K562 (cell line): ENCODE data around the gene EIF3K. TPM values are rescaled to one million over a fixed set of nuclear protein-coding genes. Genes with fewer than 3 reads are reported as not detected.

Source experiments
- ATAC-seq: fragments of 200-7000 bp; cut with Tn5 transposase; 3 replicates; pipeline ENCODE4 v1.9.1; 2020; ENCODE audit warnings: moderate library complexity
- BruUV-seq: library from RNA; stranded (reverse); fragments of 400-500 nt; replicated peaks from 2 replicates; lab custom pipeline; 2021; lab: Mats Ljungman, UMichigan
- CTCF ChIA-PET: fragments of 300-600 bp; formaldehyde crosslinking; extraction: SDS; loops from one replicate; lab custom pipeline; 2021; ENCODE audit warnings: low intra/inter-chr PET ratio; lab: Yijun Ruan, JAX
- POLR2A ChIA-PET: fragments of 300-600, 350-650 bp; sonication (Branson Sonifier 250); formaldehyde crosslinking; extraction: SDS; loops from one replicate; lab custom pipeline; 2021; ENCODE audit warnings: antibody characterized with exemption, inconsistent platforms; lab: Yijun Ruan, JAX
- DNase-seq, 4 experiments: peaks; one replicate each; pipeline versions ENCODE4 v3.0.0 to v3.0.0-alpha.2; 2011 to 2018; ENCODE audit warnings: low spot score in 3 of 4, mixed read lengths in 3 of 4; ENCODE audit errors: extremely low read depth in 1 of 4
- FAIRE-seq: peaks from 2 replicates; lab custom pipeline; 2011; peaks lifted over from hg19 to GRCh38; lab: Jason Lieb, UNC
- H2AFZ ChIP-seq: 2 replicates; pipeline ENCODE4 v1.6.0; 2011; ENCODE audit warnings: low read depth, low read length, control low read depth, inconsistent platforms
- H3K27ac ChIP-seq: fragments of 200-600 bp; 3 replicates; pipeline ENCODE4 v1.8.0; 2011; ENCODE audit warnings: low read depth, mild to moderate bottlenecking, control low read depth, inconsistent platforms, low read length, moderate library complexity, mixed read lengths; ENCODE audit errors: extremely low read depth
- H3K27me3 ChIP-seq, 2 experiments: fragments of 300-600 bp in 1 of 2; 2 replicates in 1 of 2; 3 replicates in 1 of 2; pipeline versions ENCODE4 v1.6.0 to v1.8.0; 2011; ENCODE audit warnings: inconsistent platforms in 2 of 2, low read length in 2 of 2, mild to moderate bottlenecking in 1 of 2, mixed read lengths in 1 of 2, moderate library complexity in 1 of 2; ENCODE audit not compliant: control insufficient read depth in 2 of 2, insufficient read depth in 2 of 2
- H3K36me3 ChIP-seq: fragments of 300-600 bp; 3 replicates; pipeline ENCODE4 v1.8.0; 2011; ENCODE audit warnings: mild to moderate bottlenecking, low read length, inconsistent platforms; ENCODE audit not compliant: control insufficient read depth, insufficient read depth
- H3K4me1 ChIP-seq, 2 experiments: fragments of 200-600 bp in 1 of 2; replicated peaks in 1 of 2; 2 replicates in 1 of 2; 3 replicates in 1 of 2; pipeline versions ENCODE4 v1.5.1 to v1.8.0; 2011; ENCODE audit warnings: inconsistent platforms in 2 of 2, low read length in 2 of 2, mild to moderate bottlenecking in 1 of 2, mixed read lengths in 1 of 2, moderate library complexity in 1 of 2; ENCODE audit not compliant: control insufficient read depth in 2 of 2, insufficient read depth in 2 of 2
- H3K4me2 ChIP-seq: 2 replicates; pipeline ENCODE4 v1.6.1; 2011; ENCODE audit warnings: low read length, control low read depth, inconsistent platforms, mixed read lengths; ENCODE audit not compliant: insufficient read depth
- H3K4me3 ChIP-seq: fragments of 200-600 bp; sonication (generic), shearing (Covaris generic); 2 replicates; pipeline ENCODE4 v1.5.1; 2016; ENCODE audit warnings: control low read depth, inconsistent platforms
- H3K79me2 ChIP-seq: fragments of 200-600 bp; 3 replicates; pipeline ENCODE4 v1.8.0; 2011; ENCODE audit warnings: low read length, inconsistent platforms; ENCODE audit not compliant: control insufficient read depth, insufficient read depth
- H3K9ac ChIP-seq, 2 experiments: 2 replicates each; pipeline versions ENCODE4 v1.6.0 to v1.6.1; 2011; ENCODE audit warnings: low read depth in 2 of 2, low read length in 2 of 2, control low read depth in 1 of 2, inconsistent platforms in 1 of 2, mild to moderate bottlenecking in 1 of 2, mixed read lengths in 1 of 2; ENCODE audit not compliant: insufficient read depth in 1 of 2
- H3K9me1 ChIP-seq: one replicate; pipeline ENCODE4 v1.6.0; 2011; ENCODE audit warnings: inconsistent platforms, mild to moderate bottlenecking, low read length, moderate library complexity; ENCODE audit not compliant: control insufficient read depth, insufficient read depth
- H3K9me3 ChIP-seq: replicated peaks from 2 replicates; pipeline ENCODE4 v1.5.1; 2011; ENCODE audit warnings: low read depth, low read length, inconsistent platforms; ENCODE audit not compliant: control insufficient read depth, insufficient read depth
- H4K20me1 ChIP-seq: replicated peaks from 2 replicates; pipeline ENCODE4 v1.6.1; 2011; ENCODE audit warnings: low read length, inconsistent platforms, mixed read lengths; ENCODE audit not compliant: control insufficient read depth, insufficient read depth
- BCOR ChIP-seq: fragments of 450-650 bp; IDR thresholded peaks from 2 replicates; pipeline ENCODE4 v1.6.1; 2016
- HCFC1 ChIP-seq: IDR thresholded peaks from 2 replicates; pipeline ENCODE4 v1.6.1; 2012; ENCODE audit warnings: low read depth, low read length, improper control_type of control experiment
- KLF10 ChIP-seq: fragments of 250-450 bp; sonication (Bioruptor Pico); IDR thresholded peaks from 2 replicates; pipeline ENCODE4 v1.6.1; 2021; ENCODE audit warnings: matching md5 sums
- LCOR ChIP-seq: sonication (generic); formaldehyde crosslinking; IDR thresholded peaks from 2 replicates; pipeline ENCODE4 v1.8.0; 2022; ENCODE audit warnings: mild to moderate bottlenecking, missing genetic modification reagents
- MECOM ChIP-seq: fragments of 250-450 bp; sonication (Bioruptor Pico); IDR thresholded peaks from 2 replicates; pipeline ENCODE4 v1.8.0; 2022; ENCODE audit warnings: inconsistent platforms
- NR2C2 ChIP-seq, 2 experiments: fragments of 200-800 bp in 1 of 2; sonication (Bioruptor generic) in 1 of 2; sonication (generic) in 1 of 2; formaldehyde crosslinking in 1 of 2; IDR thresholded peaks; 2 replicates each; pipeline versions ENCODE4 v1.6.1 to v1.8.0; 2016 to 2022; ENCODE audit warnings: mild to moderate bottlenecking in 1 of 2, missing compliant biosample characterization in 1 of 2, missing genetic modification characterization in 1 of 2, missing genetic modification reagents in 1 of 2
- YY1 ChIP-seq, 3 experiments: IDR thresholded peaks; 2 replicates each; pipeline ENCODE4 v1.6.1; 2011; ENCODE audit warnings: low read length in 2 of 3, mild to moderate bottlenecking in 2 of 3, moderate library complexity in 2 of 3, borderline replicate concordance in 1 of 3, control low read depth in 1 of 3, low read depth in 1 of 3; ENCODE audit not compliant: insufficient read depth in 3 of 3, insufficient replicate concordance in 2 of 3, control insufficient read depth in 1 of 3, insufficient read length in 1 of 3; ENCODE audit errors: extremely low read depth in 1 of 3
- ZFX ChIP-seq: sonication (generic); formaldehyde crosslinking; IDR thresholded peaks from 2 replicates; pipeline ENCODE4 v1.8.0; 2022; ENCODE audit warnings: mild to moderate bottlenecking, missing genetic modification reagents, moderate library complexity
- ZNF324 ChIP-seq: fragments of 250-450 bp; sonication (Bioruptor Pico); IDR thresholded peaks from 2 replicates; pipeline ENCODE4 v1.4.0; 2020; ENCODE audit warnings: mild to moderate bottlenecking
- ZNF561 ChIP-seq: fragments of 450-650 bp; formaldehyde crosslinking; conservative IDR thresholded peaks from 2 replicates; pipeline ENCODE4 v1.4.0; 2020; ENCODE audit warnings: mild to moderate bottlenecking, moderate library complexity
- WGBS: fragments of 100-300 bp; shearing (Covaris generic); methylation state at CpG from one replicate; pipeline ENCODE4 v1.1.6; 2016; ENCODE audit warnings: low coverage, mixed read lengths; ENCODE audit not compliant: insufficient coverage; ENCODE audit errors: missing lambda C conversion rate; 5-methylcytosine and 5-hydroxymethylcytosine counted together
- in situ Hi-C: fragments of 300-500 bp; cut with MboI; formaldehyde crosslinking; loops from 4 replicates; pipeline ENCODE4 v1.15.0; 2018; ENCODE audit warnings: inconsistent platforms, mixed read lengths
- intact Hi-C: fragments of 100-400 bp; cut with micrococcal nuclease; formaldehyde crosslinking; loops from 2 replicates; pipeline ENCODE4 v1.14.2; 2022
- polyA plus RNA-seq, 8 experiments: library from polyadenylated mRNA; depleted of rRNA in 4 of 8; stranded (reverse) in 5 of 8; unstranded in 3 of 8; fragments of >200 nt; fragmentation: Nextera tagmentation in 2 of 8; fragmentation: Illumina TruSeq in 1 of 8; extraction: Ambion mirVana in 2 of 8; extraction: Trizol in 1 of 8; gene quantifications; 2 replicates each; pipeline versions ENCODE4 v1.2.1 to v1.2.3, GENCODE V29; 2011 to 2014; ENCODE audit warnings: inconsistent platforms in 1 of 8, missing spikeins in 1 of 8
- total RNA-seq, 7 experiments: library from RNA; depleted of rRNA in 6 of 7; stranded (reverse); fragments of >200 nt in 6 of 7; fragmentation: Illumina TruSeq in 2 of 7; extraction: Trizol in 2 of 7; gene quantifications; 2 replicates each; pipeline versions ENCODE4 v1.2.1 to v1.2.3, GENCODE V29; 2011 to 2021; ENCODE audit warnings: low replicate concordance in 1 of 7
- TF ChIP-seq, protein P1 (sequence below): fragments of 150-350 bp; IDR thresholded peaks from 2 replicates; pipeline ENCODE4 v1.6.1; 2014; ENCODE audit warnings: low read depth, mild to moderate bottlenecking, low read length, borderline replicate concordance
- TF ChIP-seq, protein P2 (sequence below): sonication (generic); formaldehyde crosslinking; IDR thresholded peaks from 2 replicates; pipeline ENCODE4 v1.8.0; 2022; ENCODE audit warnings: missing genetic modification reagents, mild to moderate bottlenecking, moderate library complexity, borderline replicate concordance
- TF ChIP-seq, protein P3 (sequence below), 2 experiments: IDR thresholded peaks in 1 of 2; conservative IDR thresholded peaks in 1 of 2; 2 replicates each; pipeline ENCODE4 v1.6.1; 2016; ENCODE audit warnings: low read depth in 2 of 2, mild to moderate bottlenecking in 1 of 2, missing compliant biosample characterization in 1 of 2, missing genetic modification characterization in 1 of 2, moderate library complexity in 1 of 2

Gene EIF3K
- total and polyA plus RNA-seq, 9 of the 15 experiments (the other 6 are each of a cell fraction or from before 2014, with no cell fraction given): 387 to 1,827 (median 733) TPM

DNA sequence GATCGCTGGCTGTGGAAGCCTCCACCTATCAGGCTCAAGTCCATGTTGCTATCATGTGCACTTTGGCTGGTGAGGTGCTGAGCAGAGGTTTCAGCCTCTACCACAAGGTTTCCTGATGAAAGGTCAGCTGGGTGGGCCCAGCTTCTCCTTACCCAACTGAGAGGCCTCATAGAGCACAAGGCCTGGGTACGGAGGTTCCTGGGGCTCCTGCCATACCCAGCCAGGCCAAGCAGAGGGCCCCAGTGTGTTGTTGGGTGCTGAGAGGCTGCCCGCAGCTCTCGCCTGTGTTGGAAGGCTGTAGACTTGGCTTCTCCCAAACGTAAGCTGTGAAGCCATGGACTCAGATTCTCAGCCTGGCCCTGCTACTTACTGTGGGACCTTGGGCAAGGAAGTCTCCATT is 56.6 kb downstream of the EIF3K start:
- H3K79me2 ChIP-seq: peaks cover 90% of the 10 kb centered on the region
- in situ Hi-C loops (no loop called here), intact Hi-C loops (loop anchor here (5.0 kb wide), 2 partner anchors 38 to 52 kb away; no protein-coding TSS in a partner anchor)
- H4K20me1 ChIP-seq: no peaks in the 10 kb centered on the region; the same call in 1 of the 2 replicates
- H3K9me1 ChIP-seq: peaks cover 3% of the 10 kb centered on the region
- H3K4me2 ChIP-seq: peak overlapping the region; percentile 77
- no peak overlapping the region for H2AFZ ChIP-seq
- no peak overlapping the region; the same call in 1 of the 2 replicates for H3K4me3 ChIP-seq
- H3K27me3 ChIP-seq: no peaks in the 10 kb centered on the region
- ChIA-PET POLR2A (interaction anchor here (0.6 to 3.1 kb wide), 4 partner anchors 11 to 27 kb away, joined by 3 to 31 read pairs (median 3); no protein-coding TSS in a partner anchor), CTCF (no interaction called here)
- peaks cover 56 to 80% of the 10 kb centered on the region in 2 experiments for H3K4me1 ChIP-seq
- FAIRE-seq (peak; percentile 51), ATAC-seq (peak; percentile 60), DNase-seq (peak; percentile 47 to 75 (median 50))
- 4% methylated on average over 5 of the region's 5 CpGs for WGBS
- H3K27ac ChIP-seq: peak overlapping the region; percentile 89
- H3K36me3 ChIP-seq: peaks cover 53% of the 10 kb centered on the region
- peak overlapping the region; percentile 70 to 85 for H3K9ac ChIP-seq
- BruUV-seq: no TSS peak
- no peaks in the 10 kb centered on the region for H3K9me3 ChIP-seq
- TF ChIP-seq HCFC1 (0 out of 2 replicates have a peak, but pooled peaks have one; percentile 19), BCOR (no peak), ZNF324 (CRISPR knock-in tag) (0 out of 2 replicates have a peak, but pooled peaks have one; percentile 28), YY1 (IDR thresholded peaks at IDR 0.05; ENCODE audit: borderline replicate concordance in 1 of 3, control insufficient read depth in 1 of 3, extremely low read depth in 1 of 3, insufficient read depth in 3 of 3, insufficient read length in 1 of 3, insufficient replicate concordance in 2 of 3, low read depth in 1 of 3, low read length in 2 of 3) (peak in 1 of 3 experiments; percentile 42), ZNF561 (no peak), ZFX (CRISPR knock-in tag) (peak; percentile 49), NR2C2 (CRISPR knock-in tag; IDR thresholded peaks at IDR 0.05) (no peak), NR2C2 (tag; IDR thresholded peaks at IDR 0.05) (peak; percentile 32), KLF10 (CRISPR knock-in tag) (0 out of 2 replicates have a peak, but pooled peaks have one; percentile 9), MECOM (CRISPR knock-in tag) (peak; percentile 53; the same call in 1 of the 2 replicates), LCOR (CRISPR knock-in tag) (no peak; the same call in 1 of the 2 replicates)
- TF ChIP-seq, protein P1, sequence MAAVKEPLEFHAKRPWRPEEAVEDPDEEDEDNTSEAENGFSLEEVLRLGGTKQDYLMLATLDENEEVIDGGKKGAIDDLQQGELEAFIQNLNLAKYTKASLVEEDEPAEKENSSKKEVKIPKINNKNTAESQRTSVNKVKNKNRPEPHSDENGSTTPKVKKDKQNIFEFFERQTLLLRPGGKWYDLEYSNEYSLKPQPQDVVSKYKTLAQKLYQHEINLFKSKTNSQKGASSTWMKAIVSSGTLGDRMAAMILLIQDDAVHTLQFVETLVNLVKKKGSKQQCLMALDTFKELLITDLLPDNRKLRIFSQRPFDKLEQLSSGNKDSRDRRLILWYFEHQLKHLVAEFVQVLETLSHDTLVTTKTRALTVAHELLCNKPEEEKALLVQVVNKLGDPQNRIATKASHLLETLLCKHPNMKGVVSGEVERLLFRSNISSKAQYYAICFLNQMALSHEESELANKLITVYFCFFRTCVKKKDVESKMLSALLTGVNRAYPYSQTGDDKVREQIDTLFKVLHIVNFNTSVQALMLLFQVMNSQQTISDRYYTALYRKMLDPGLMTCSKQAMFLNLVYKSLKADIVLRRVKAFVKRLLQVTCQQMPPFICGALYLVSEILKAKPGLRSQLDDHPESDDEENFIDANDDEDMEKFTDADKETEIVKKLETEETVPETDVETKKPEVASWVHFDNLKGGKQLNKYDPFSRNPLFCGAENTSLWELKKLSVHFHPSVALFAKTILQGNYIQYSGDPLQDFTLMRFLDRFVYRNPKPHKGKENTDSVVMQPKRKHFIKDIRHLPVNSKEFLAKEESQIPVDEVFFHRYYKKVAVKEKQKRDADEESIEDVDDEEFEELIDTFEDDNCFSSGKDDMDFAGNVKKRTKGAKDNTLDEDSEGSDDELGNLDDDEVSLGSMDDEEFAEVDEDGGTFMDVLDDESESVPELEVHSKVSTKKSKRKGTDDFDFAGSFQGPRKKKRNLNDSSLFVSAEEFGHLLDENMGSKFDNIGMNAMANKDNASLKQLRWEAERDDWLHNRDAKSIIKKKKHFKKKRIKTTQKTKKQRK: no peak
- TF ChIP-seq, protein P2, sequence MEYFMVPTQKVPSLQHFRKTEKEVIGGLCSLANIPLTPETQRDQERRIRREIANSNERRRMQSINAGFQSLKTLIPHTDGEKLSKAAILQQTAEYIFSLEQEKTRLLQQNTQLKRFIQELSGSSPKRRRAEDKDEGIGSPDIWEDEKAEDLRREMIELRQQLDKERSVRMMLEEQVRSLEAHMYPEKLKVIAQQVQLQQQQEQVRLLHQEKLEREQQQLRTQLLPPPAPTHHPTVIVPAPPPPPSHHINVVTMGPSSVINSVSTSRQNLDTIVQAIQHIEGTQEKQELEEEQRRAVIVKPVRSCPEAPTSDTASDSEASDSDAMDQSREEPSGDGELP (CRISPR knock-in tag): peak; percentile 73
- TF ChIP-seq, protein P3, sequence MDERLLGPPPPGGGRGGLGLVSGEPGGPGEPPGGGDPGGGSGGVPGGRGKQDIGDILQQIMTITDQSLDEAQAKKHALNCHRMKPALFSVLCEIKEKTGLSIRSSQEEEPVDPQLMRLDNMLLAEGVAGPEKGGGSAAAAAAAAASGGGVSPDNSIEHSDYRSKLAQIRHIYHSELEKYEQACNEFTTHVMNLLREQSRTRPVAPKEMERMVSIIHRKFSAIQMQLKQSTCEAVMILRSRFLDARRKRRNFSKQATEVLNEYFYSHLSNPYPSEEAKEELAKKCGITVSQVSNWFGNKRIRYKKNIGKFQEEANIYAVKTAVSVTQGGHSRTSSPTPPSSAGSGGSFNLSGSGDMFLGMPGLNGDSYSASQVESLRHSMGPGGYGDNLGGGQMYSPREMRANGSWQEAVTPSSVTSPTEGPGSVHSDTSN (CRISPR knock-in tag; IDR thresholded peaks at IDR 0.05; ENCODE audit: low read depth): no peak
- TF ChIP-seq, protein P3 (tag; conservative IDR thresholded peaks at IDR 0.05; ENCODE audit: low read depth): no peak
